ENCODE results near the gene TTLL8.

DNA sequence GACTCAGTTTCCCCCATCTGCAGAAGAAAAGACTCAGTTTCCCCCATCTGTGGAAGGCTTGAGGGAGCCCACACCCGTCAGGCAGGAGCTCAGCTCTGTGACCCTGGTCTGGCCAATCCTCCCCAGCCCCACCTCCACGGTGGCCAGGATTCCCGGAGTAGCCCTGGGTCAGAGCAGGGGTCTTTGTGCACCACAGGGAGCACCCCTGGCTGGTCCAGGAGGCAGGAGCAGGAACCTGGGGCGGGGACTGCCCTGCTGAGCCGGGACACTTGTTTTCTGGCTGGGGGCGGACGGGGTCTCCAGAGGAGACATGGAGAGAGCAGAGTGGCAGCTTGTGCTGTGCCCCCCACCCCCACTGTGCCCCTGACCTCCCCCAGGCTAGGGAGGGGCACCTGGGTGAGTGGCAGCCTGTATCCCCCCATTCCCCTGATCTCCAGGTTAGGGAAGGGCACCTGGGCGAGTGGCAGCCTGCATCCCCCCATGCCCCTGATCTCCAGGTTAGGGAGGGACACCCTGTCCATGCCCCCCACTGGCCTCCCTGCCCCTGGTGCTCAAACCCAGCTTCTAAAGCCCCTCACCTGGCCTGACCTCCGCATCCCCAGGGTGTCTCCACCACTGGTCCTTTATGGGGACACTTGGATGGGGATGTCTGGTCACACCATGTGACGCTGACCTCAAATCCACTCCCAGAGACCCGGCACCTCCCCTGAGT, 64.3 kb downstream of the TTLL8 start:
- TF ChIP-seq, protein P1, sequence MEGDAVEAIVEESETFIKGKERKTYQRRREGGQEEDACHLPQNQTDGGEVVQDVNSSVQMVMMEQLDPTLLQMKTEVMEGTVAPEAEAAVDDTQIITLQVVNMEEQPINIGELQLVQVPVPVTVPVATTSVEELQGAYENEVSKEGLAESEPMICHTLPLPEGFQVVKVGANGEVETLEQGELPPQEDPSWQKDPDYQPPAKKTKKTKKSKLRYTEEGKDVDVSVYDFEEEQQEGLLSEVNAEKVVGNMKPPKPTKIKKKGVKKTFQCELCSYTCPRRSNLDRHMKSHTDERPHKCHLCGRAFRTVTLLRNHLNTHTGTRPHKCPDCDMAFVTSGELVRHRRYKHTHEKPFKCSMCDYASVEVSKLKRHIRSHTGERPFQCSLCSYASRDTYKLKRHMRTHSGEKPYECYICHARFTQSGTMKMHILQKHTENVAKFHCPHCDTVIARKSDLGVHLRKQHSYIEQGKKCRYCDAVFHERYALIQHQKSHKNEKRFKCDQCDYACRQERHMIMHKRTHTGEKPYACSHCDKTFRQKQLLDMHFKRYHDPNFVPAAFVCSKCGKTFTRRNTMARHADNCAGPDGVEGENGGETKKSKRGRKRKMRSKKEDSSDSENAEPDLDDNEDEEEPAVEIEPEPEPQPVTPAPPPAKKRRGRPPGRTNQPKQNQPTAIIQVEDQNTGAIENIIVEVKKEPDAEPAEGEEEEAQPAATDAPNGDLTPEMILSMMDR (conservative IDR thresholded peaks at IDR 0.05 in 1 of 2, IDR thresholded peaks at IDR 0.05 in 1 of 2; ENCODE audit: low read depth in 1 of 2, low read length in 2 of 2): no peak
- TF ChIP-seq EZH2 (IDR thresholded peaks at IDR 0.05; ENCODE audit: low read length, missing control alignments): no peak

Measured in fibroblast of lung (primary cell).